Measurements from ENCODE around the gene RGS3. TPM values are rescaled to one million over a fixed set of nuclear protein-coding genes. Genes with fewer than 3 reads are reported as not detected.

The RGS3 gene
- total RNA-seq, 1 donor from 2014 or later: 15.0 TPM

DNA sequence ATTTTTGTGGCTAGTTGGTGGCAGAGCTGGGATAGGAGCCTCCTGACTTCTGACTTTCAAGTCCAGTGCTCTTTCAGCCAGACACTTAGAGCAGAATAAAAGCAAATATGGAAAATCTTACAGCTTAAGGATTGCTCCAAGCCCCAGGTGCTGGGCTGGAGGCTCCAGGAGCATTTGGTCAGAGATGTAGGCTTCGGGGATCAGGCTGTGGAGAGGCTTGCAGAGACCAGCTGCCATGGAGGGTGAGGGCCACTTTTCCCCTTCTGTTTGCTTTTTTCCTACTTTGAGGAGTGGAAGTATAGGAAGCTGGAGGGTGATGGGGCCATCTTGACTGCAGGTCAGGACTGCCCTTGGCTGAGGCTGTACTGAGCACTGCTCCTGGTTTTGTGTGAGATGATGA, 58.9 kb downstream of the RGS3 start:
- ChIA-PET CTCF (no interaction called here), POLR2A (interaction anchor here (0.9 to 1.4 kb wide), 2 partner anchors 56 to 112 kb away, joined by 4 to 6 read pairs; partner anchors contain the start of genes C9orf43 and POLE3)
- Mint-ChIP-seq H3K9me3 (no peaks in the 10 kb centered on the region), H3K36me3 (ENCODE audit: low read depth) (no peaks in the 10 kb centered on the region), H3K4me1 (peaks cover 36% of the 10 kb centered on the region), H3K4me3 (no peak overlapping the region), H3K27me3 (no peaks in the 10 kb centered on the region), H3K27ac (no peak overlapping the region)
- no peak for TF ChIP-seq CTCF (IDR thresholded peaks at IDR 0.05)
- intact Hi-C loops (cut with micrococcal nuclease): no loop called here
- DNase-seq (no peak), ATAC-seq (ENCODE audit: low read depth) (no peak)

GRCh38 chr9:113522858-113523257, 59.3 kb downstream of the RGS3 start:
- Mint-ChIP-seq H3K9me3 (no peaks in the 10 kb centered on the region), H3K27ac (peak overlapping the region; percentile 18), H3K36me3 (ENCODE audit: low read depth) (no peaks in the 10 kb centered on the region), H3K27me3 (no peaks in the 10 kb centered on the region), H3K4me3 (peak overlapping the region; percentile 59), H3K4me1 (peaks cover 32% of the 10 kb centered on the region)
- DNase-seq (no peak), ATAC-seq (ENCODE audit: low read depth) (no peak)
- intact Hi-C loops (cut with micrococcal nuclease): loop anchor here (1.0 kb wide), 1 partner anchor 57 kb away; no protein-coding TSS in a partner anchor
- ChIA-PET POLR2A (interaction anchor here (0.8 to 2.3 kb wide), 5 partner anchors 8 to 304 kb away, joined by 3 to 11 read pairs (median 6); partner anchors contain the start of genes C9orf43 and POLE3), CTCF (no interaction called here)
- TF ChIP-seq CTCF (IDR thresholded peaks at IDR 0.05): no peak

DNA sequence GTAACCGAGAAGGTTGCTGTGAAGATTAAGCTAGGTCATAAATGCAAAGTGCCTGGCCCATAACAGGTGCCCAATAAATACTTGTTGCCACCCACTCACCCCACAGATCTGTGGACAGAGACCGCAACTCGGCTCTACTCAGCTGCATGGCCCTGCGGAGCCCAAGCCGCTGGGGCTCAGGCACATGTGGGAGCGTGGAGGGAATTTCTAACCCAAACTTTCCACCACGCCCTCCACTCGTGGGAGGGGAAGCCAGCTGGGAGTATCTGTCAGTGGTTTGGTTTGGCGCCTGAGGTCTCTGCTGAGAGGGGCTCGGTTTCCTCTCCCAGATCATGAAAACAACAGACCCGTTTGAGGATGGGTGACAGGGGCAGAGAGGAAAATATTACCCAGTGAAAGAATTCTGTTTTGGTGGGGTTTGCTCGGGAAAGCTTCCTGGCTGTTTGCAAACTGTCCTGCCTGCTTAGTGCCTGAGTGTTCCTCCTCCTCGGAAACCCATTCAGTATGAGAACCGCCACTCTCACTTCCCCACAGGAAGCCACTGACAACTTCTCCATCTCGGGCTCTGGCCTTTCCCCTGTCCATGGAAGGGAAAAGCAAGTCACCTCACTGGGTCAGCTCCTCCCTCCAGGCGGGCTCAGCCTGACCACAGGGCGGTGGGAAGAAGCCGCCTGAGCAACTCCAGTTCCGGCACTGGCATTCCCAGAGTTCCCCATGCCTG, 60.1 kb downstream of the RGS3 start:
- CTCF ChIA-PET: no interaction called here
- no peak for TF ChIP-seq CTCF (IDR thresholded peaks at IDR 0.05)
- H3K4me3 Mint-ChIP-seq: peak overlapping the region; percentile 59
- H3K4me1 Mint-ChIP-seq: peaks cover 26% of the 10 kb centered on the region
- POLR2A ChIA-PET: interaction anchor here (0.8 to 2.3 kb wide), 6 partner anchors 9 to 304 kb away, joined by 3 to 11 read pairs (median 4); partner anchors contain the start of genes C9orf43 and POLE3
- DNase-seq (peak; percentile 34), ATAC-seq (ENCODE audit: low read depth) (peak; percentile 90)
- intact Hi-C loops (cut with micrococcal nuclease): loop anchor here (1.0 kb wide), 1 partner anchor 57 kb away; no protein-coding TSS in a partner anchor
- no peaks in the 10 kb centered on the region for H3K27me3 Mint-ChIP-seq
- no peaks in the 10 kb centered on the region for H3K36me3 Mint-ChIP-seq (ENCODE audit: low read depth)
- peak overlapping the region; percentile 12 for H3K27ac Mint-ChIP-seq
- H3K9me3 Mint-ChIP-seq: no peaks in the 10 kb centered on the region

- Mint-ChIP-seq H3K36me3 (ENCODE audit: low read depth) (no peaks in the 10 kb centered on the region), H3K4me3 (no peak overlapping the region), H3K9me3 (no peaks in the 10 kb centered on the region), H3K27me3 (no peaks in the 10 kb centered on the region), H3K4me1 (peaks cover 26% of the 10 kb centered on the region), H3K27ac (peak overlapping the region; percentile 71)
- POLR2A ChIA-PET: interaction anchor here (1.1 to 2.3 kb wide), 4 partner anchors 10 to 114 kb away, joined by 3 to 8 read pairs (median 3); partner anchors contain the start of genes C9orf43 and POLE3
- DNase-seq (no peak), ATAC-seq (ENCODE audit: low read depth) (no peak)
- intact Hi-C loops (cut with micrococcal nuclease): no loop called here
- no peak for TF ChIP-seq CTCF (IDR thresholded peaks at IDR 0.05)
- CTCF ChIA-PET: interaction anchor here (1.6 kb wide), 1 partner anchor 58 kb away, joined by 3 read pairs; no protein-coding TSS in a partner anchor
Observed at GRCh38 chr9:113524468-113524867, 60.9 kb downstream of the RGS3 start.

DNA sequence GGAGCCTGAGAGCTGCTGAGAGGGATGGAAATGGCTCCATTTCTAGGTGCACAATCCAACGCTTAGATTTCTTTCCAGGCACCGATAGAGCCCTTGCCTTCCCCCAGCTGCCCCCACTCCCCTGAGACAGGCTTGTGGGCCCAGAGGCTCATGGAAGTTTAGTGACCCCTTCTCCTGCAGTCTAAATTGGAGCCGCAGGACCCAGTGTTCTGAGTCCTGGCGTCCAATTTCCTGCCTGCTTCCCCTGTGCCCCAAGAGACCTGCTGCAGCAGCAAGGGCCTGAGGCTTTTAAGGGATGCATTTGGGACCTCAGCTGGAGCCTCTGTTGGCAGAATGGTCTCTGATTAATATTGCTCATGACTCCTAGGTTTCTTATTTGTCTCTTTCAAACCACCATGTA, 61.7 kb downstream of the RGS3 start:
- intact Hi-C loops (cut with micrococcal nuclease): no loop called here
- CTCF ChIA-PET: interaction anchor here (1.6 kb wide), 1 partner anchor 57 kb away, joined by 3 read pairs; no protein-coding TSS in a partner anchor
- ATAC-seq (ENCODE audit: low read depth) (no peak), DNase-seq (no peak)
- H3K9me3 Mint-ChIP-seq: no peaks in the 10 kb centered on the region
- H3K36me3 Mint-ChIP-seq (ENCODE audit: low read depth): no peaks in the 10 kb centered on the region
- H3K4me3 Mint-ChIP-seq: no peak overlapping the region
- H3K27ac Mint-ChIP-seq: no peak overlapping the region
- H3K27me3 Mint-ChIP-seq: no peaks in the 10 kb centered on the region
- TF ChIP-seq CTCF (IDR thresholded peaks at IDR 0.05): no peak
- POLR2A ChIA-PET: interaction anchor here (1.1 to 2.3 kb wide), 3 partner anchors 54 to 115 kb away, joined by 3 to 8 read pairs (median 3); partner anchors contain the start of genes C9orf43 and POLE3
- H3K4me1 Mint-ChIP-seq: peaks cover 26% of the 10 kb centered on the region

Data from activated B cell treated with CpG ODN at 0.5 μM for 24 hours (primary cell).